Activated naive CD4-positive, alpha-beta T cell treated with anti-CD3 and anti-CD28 coated beads, Interleukin-2, amount 50 U/mL, for 24 hours (primary cell): Measurements from ENCODE around the gene ZNF451.

ENCODE experiments used
- H3K27ac Mint-ChIP-seq: one replicate; pipeline ENCODE4 v1.8.0; 2021; ENCODE audit warnings: mild to moderate bottlenecking, mixed read lengths
- H3K27me3 Mint-ChIP-seq: one replicate; pipeline ENCODE4 v1.8.0; 2021; ENCODE audit warnings: mixed read lengths
- H3K36me3 Mint-ChIP-seq: one replicate; pipeline ENCODE4 v1.8.0; 2021; ENCODE audit warnings: mixed read lengths
- H3K4me1 Mint-ChIP-seq: one replicate; pipeline ENCODE4 v1.8.0; 2021; ENCODE audit warnings: mixed read lengths
- H3K4me3 Mint-ChIP-seq: one replicate; pipeline ENCODE4 v1.8.0; 2021; ENCODE audit warnings: mild to moderate bottlenecking, mixed read lengths
- H3K9me3 Mint-ChIP-seq: one replicate; pipeline ENCODE4 v1.8.0; 2021; ENCODE audit warnings: mixed read lengths

Gene ZNF451

DNA sequence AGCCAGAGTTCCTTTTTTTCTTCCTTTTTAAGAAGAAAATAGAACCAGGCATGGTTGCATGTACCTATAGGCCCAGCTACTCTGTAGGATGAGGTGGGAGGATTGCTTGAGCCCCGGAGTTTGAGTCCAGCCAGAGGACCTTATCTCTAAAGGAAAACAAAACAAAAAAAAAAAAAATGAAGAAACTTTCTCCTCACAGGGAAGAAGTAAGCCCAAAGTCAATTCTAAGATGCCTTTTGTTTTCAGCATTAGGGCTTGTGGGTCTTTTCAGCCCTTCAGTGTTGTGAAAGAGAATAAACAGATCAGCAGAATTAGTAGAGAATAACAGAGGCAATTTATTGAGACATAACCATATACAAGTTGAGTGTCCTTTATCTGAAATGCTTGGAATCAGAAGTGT, 26.8 kb downstream of the ZNF451 start:
- Mint-ChIP-seq H3K4me1 (peaks cover 42% of the 10 kb centered on the region), H3K36me3 (peaks cover 19% of the 10 kb centered on the region), H3K27me3 (no peaks in the 10 kb centered on the region)

GRCh38 chr6:57117796-57118195, 27.8 kb downstream of the ZNF451 start:
- peaks cover 25% of the 10 kb centered on the region for H3K36me3 Mint-ChIP-seq
- H3K9me3 Mint-ChIP-seq: peaks cover 9% of the 10 kb centered on the region
- no peak overlapping the region for H3K4me3 Mint-ChIP-seq
- H3K4me1 Mint-ChIP-seq: peaks cover 38% of the 10 kb centered on the region
- no peaks in the 10 kb centered on the region for H3K27me3 Mint-ChIP-seq
- H3K27ac Mint-ChIP-seq: no peak overlapping the region

More for the DNA sequence above, 26.8 kb downstream of the ZNF451 start:
- H3K27ac Mint-ChIP-seq: no peak overlapping the region
- H3K4me3 Mint-ChIP-seq: no peak overlapping the region
- H3K9me3 Mint-ChIP-seq: peaks cover 3% of the 10 kb centered on the region

GRCh38 chr6:57123111-57123510, 33.1 kb downstream of the ZNF451 start:
- peaks cover 30% of the 10 kb centered on the region for H3K36me3 Mint-ChIP-seq
- H3K27me3 Mint-ChIP-seq: no peaks in the 10 kb centered on the region
- no peak overlapping the region for H3K27ac Mint-ChIP-seq
- H3K4me1 Mint-ChIP-seq: peaks cover 35% of the 10 kb centered on the region
- H3K9me3 Mint-ChIP-seq: peaks cover 9% of the 10 kb centered on the region
- no peak overlapping the region for H3K4me3 Mint-ChIP-seq

- Mint-ChIP-seq H3K4me3 (no peak overlapping the region), H3K4me1 (peaks cover 15% of the 10 kb centered on the region), H3K27ac (no peak overlapping the region), H3K9me3 (no peaks in the 10 kb centered on the region), H3K36me3 (peaks cover 13% of the 10 kb centered on the region), H3K27me3 (no peaks in the 10 kb centered on the region)
Observed at GRCh38 chr6:57127763-57128162, 37.8 kb downstream of the ZNF451 start.

DNA sequence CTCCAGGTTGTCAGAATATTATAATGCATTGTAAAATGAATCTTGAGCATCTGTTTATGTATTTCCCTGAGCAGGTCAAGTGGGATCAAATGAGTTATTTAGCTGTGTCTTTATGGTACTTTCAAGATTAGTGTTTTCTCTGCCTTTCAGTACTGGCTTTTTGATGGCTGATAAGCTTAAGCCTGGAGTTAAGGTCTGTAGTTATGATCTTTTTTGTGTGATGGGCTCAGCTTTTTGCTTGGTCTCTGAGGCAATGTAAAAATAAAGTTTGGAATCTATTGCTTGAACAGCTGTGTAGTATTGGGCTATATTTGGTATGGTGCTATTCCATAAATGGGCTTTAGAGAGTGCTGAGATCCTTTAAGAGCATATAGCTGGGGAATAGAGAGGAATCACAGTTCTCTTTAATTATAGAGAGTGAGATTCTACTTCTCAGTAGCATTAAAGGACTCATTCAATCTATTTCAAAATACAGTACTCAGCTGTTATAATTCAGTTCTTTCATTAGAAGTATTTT, 40.7 kb downstream of the ZNF451 start:
- H3K36me3 Mint-ChIP-seq: peaks cover 18% of the 10 kb centered on the region
- H3K4me1 Mint-ChIP-seq: peaks cover 4% of the 10 kb centered on the region
- no peak overlapping the region for H3K27ac Mint-ChIP-seq
- no peak overlapping the region for H3K4me3 Mint-ChIP-seq
- H3K9me3 Mint-ChIP-seq: no peaks in the 10 kb centered on the region
- H3K27me3 Mint-ChIP-seq: no peaks in the 10 kb centered on the region

GRCh38 chr6:57134954-57135353, 45.0 kb downstream of the ZNF451 start:
- H3K4me1 Mint-ChIP-seq: peaks cover 3% of the 10 kb centered on the region
- peaks cover 30% of the 10 kb centered on the region for H3K36me3 Mint-ChIP-seq
- no peak overlapping the region for H3K4me3 Mint-ChIP-seq
- H3K27ac Mint-ChIP-seq: no peak overlapping the region
- H3K9me3 Mint-ChIP-seq: no peaks in the 10 kb centered on the region
- no peaks in the 10 kb centered on the region for H3K27me3 Mint-ChIP-seq

DNA sequence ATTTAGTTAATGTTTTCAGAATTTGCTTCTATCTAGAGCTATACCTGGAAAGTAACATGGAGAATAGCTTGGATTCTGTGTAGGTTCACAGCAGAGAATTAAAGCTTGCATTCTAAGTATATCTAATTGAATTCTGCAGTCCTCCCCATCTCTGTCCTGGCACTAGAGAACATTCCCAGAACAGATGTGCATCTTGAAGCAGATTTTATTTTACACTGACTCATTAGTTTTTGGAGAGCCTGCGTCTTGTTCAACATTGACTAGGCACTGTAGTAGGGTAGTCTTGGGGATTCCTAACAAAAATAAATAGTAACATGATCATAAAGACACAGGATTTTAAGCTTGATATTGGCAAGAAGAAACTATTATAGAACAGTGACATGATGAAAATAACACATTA, 45.9 kb downstream of the ZNF451 start:
- Mint-ChIP-seq H3K36me3 (peaks cover 34% of the 10 kb centered on the region), H3K4me1 (peaks cover 3% of the 10 kb centered on the region), H3K4me3 (no peak overlapping the region), H3K9me3 (no peaks in the 10 kb centered on the region), H3K27me3 (no peaks in the 10 kb centered on the region), H3K27ac (no peak overlapping the region)

- Mint-ChIP-seq H3K36me3 (peaks cover 38% of the 10 kb centered on the region), H3K4me3 (no peak overlapping the region), H3K9me3 (no peaks in the 10 kb centered on the region), H3K27ac (no peak overlapping the region), H3K4me1 (peaks cover 3% of the 10 kb centered on the region), H3K27me3 (no peaks in the 10 kb centered on the region)
Observed at GRCh38 chr6:57137350-57137749, 47.4 kb downstream of the ZNF451 start.

- peaks cover 3% of the 10 kb centered on the region for H3K4me1 Mint-ChIP-seq
- H3K27ac Mint-ChIP-seq: no peak overlapping the region
- no peak overlapping the region for H3K4me3 Mint-ChIP-seq
- H3K27me3 Mint-ChIP-seq: no peaks in the 10 kb centered on the region
- H3K9me3 Mint-ChIP-seq: no peaks in the 10 kb centered on the region
- H3K36me3 Mint-ChIP-seq: peaks cover 40% of the 10 kb centered on the region
Observed at GRCh38 chr6:57138026-57138425, 48.0 kb downstream of the ZNF451 start.

GRCh38 chr6:57141451-57142177, 51.6 kb downstream of the ZNF451 start:
- Mint-ChIP-seq H3K4me3 (no peak overlapping the region), H3K9me3 (no peaks in the 10 kb centered on the region), H3K4me1 (peaks cover 9% of the 10 kb centered on the region), H3K27ac (no peak overlapping the region), H3K36me3 (peaks cover 31% of the 10 kb centered on the region), H3K27me3 (no peaks in the 10 kb centered on the region)

- Mint-ChIP-seq H3K9me3 (no peaks in the 10 kb centered on the region), H3K4me3 (no peak overlapping the region), H3K4me1 (peaks cover 5% of the 10 kb centered on the region), H3K27ac (no peak overlapping the region), H3K27me3 (no peaks in the 10 kb centered on the region), H3K36me3 (peaks cover 27% of the 10 kb centered on the region)
Observed at GRCh38 chr6:57142178-57142525, 52.2 kb downstream of the ZNF451 start.

DNA sequence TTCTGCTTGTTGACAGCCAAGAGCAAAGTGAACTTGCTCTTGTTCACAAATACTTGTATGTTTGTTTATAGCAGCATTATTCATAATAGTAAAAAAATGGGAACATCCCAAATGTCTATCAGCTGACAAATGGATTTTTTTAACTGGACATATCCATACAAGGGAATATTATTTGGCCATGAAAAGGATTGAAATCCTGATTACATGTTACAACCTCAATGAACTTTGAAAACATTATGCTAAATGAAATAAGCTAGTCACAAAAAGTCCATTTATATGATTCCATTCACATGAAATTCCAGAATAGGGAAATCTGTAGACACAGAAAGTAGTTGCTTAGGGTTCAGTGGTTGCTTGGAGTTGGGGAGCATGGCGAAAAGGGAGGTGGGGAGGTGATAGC, 53.7 kb downstream of the ZNF451 start:
- no peaks in the 10 kb centered on the region for H3K9me3 Mint-ChIP-seq
- peaks cover 31% of the 10 kb centered on the region for H3K36me3 Mint-ChIP-seq
- H3K4me3 Mint-ChIP-seq: no peak overlapping the region
- no peak overlapping the region for H3K27ac Mint-ChIP-seq
- no peaks in the 10 kb centered on the region for H3K27me3 Mint-ChIP-seq
- peaks cover 19% of the 10 kb centered on the region for H3K4me1 Mint-ChIP-seq

- Mint-ChIP-seq H3K27ac (no peak overlapping the region), H3K4me1 (peaks cover 19% of the 10 kb centered on the region), H3K9me3 (no peaks in the 10 kb centered on the region), H3K4me3 (no peak overlapping the region), H3K27me3 (no peaks in the 10 kb centered on the region), H3K36me3 (peaks cover 20% of the 10 kb centered on the region)
Observed at GRCh38 chr6:57147401-57147800, 57.4 kb downstream of the ZNF451 start.

DNA sequence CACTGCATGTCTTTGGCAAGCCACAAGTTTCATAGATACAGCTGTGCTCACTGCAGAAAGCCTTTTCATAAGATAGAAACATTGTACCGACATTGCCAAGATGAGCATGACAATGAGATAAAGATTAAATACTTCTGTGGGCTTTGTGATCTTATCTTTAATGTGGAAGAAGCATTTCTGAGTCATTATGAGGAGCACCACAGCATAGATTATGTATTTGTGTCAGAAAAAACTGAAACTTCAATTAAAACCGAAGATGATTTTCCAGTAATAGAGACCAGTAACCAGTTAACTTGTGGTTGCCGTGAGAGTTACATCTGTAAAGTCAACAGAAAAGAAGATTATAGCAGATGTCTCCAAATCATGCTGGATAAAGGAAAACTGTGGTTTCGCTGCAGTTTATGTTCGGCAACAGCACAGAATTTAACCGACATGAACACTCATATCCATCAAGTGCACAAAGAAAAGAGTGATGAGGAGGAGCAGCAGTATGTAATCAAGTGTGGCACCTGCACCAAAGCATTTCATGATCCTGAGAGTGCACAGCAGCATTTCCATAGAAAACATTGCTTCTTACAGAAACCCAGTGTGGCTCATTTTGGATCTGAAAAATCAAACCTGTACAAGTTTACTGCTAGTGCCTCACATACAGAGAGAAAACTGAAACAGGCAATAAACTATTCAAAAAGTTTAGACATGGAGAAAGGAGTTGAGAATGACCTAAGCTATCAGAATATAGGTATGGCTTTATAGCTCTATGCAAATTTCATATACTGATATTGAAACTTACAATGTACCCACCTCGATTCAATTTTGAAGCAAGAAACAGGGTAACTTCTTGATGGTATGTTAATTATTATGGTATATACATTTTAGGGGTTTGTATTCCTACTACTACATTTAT, 58.2 kb downstream of the ZNF451 start:
- H3K27ac Mint-ChIP-seq: peak overlapping the region; percentile 93
- peaks cover 16% of the 10 kb centered on the region for H3K36me3 Mint-ChIP-seq
- H3K4me3 Mint-ChIP-seq: no peak overlapping the region
- H3K9me3 Mint-ChIP-seq: no peaks in the 10 kb centered on the region
- H3K27me3 Mint-ChIP-seq: no peaks in the 10 kb centered on the region
- H3K4me1 Mint-ChIP-seq: peaks cover 19% of the 10 kb centered on the region

GRCh38 chr6:57158658-57159057, 68.7 kb downstream of the ZNF451 start:
- H3K36me3 Mint-ChIP-seq: peaks cover 14% of the 10 kb centered on the region
- peaks cover 4% of the 10 kb centered on the region for H3K4me1 Mint-ChIP-seq
- H3K9me3 Mint-ChIP-seq: no peaks in the 10 kb centered on the region
- no peak overlapping the region for H3K27ac Mint-ChIP-seq
- H3K4me3 Mint-ChIP-seq: no peak overlapping the region
- no peaks in the 10 kb centered on the region for H3K27me3 Mint-ChIP-seq

DNA sequence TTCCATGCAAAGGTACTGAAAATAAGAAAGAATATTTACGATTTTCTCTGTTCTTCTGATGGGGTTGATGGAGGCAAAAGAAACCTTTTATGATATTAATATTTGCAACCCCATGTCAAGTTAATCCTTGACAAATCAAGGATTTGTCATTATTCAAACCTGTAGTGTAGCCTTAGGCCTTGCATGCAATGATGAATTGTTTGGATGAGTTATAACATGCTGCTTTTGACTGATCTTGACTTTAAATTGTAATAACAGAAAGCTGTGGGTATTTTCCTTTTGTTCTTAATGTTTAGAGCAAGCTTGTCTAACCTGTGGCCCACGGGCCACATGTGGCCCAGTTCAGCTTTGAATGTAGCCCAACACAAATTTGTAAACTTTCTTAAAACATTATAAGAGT, 69.1 kb downstream of the ZNF451 start:
- Mint-ChIP-seq H3K36me3 (peaks cover 17% of the 10 kb centered on the region), H3K4me1 (peaks cover 4% of the 10 kb centered on the region), H3K9me3 (no peaks in the 10 kb centered on the region), H3K27ac (no peak overlapping the region), H3K27me3 (no peaks in the 10 kb centered on the region), H3K4me3 (no peak overlapping the region)
